Measurements from ENCODE around the gene CD8B. TPM values are rescaled to one million over a fixed set of nuclear protein-coding genes. Genes with fewer than 3 reads are reported as not detected.
A peak's percentile ranks its signal among the peaks of the same experiment; 100 is the strongest.

CD8B gene
- total RNA-seq, 1 donor from 2014 or later, result 1.1 TPM

GRCh38 chr2:86809481-86810121 is 52.1 kb downstream of the CD8B start:
- intact Hi-C loops (cut with DNase I), result no loop called here
- DNase-seq (ENCODE audit: low spot score), result no peak
- ATAC-seq, result no peak

GRCh38 chr2:86808315-86809161 is 53.1 kb downstream of the CD8B start:
- peak; percentile 90 for DNase-seq (ENCODE audit: low spot score)
- peak; percentile 97 for ATAC-seq
- intact Hi-C loops (cut with DNase I), result no loop called here

GRCh38 chr2:86807468-86808275 is 54.0 kb downstream of the CD8B start:
- intact Hi-C loops (cut with DNase I), result no loop called here
- DNase-seq (ENCODE audit: low spot score), result no peak
- peak; percentile 70 for ATAC-seq

GRCh38 chr2:86807133-86807467 is 54.6 kb downstream of the CD8B start:
- intact Hi-C loops (cut with DNase I), result no loop called here
- DNase-seq (ENCODE audit: low spot score), result no peak
- no peak for ATAC-seq

- no peak for DNase-seq (ENCODE audit: low spot score)
- intact Hi-C loops (cut with DNase I), result no loop called here
- no peak for ATAC-seq
Observed at GRCh38 chr2:86806059-86806857, 55.4 kb downstream of the CD8B start.

GRCh38 chr2:86800856-86801567 is 60.7 kb downstream of the CD8B start:
- DNase-seq (ENCODE audit: low spot score) (no peak), ATAC-seq (no peak)
- intact Hi-C loops (cut with DNase I), result no loop called here

GRCh38 chr2:86794861-86795260 is 66.8 kb downstream of the CD8B start:
- DNase-seq (ENCODE audit: low spot score) (no peak), ATAC-seq (no peak)
- intact Hi-C loops (cut with DNase I), result no loop called here

GRCh38 chr2:86793752-86794151 is 67.9 kb downstream of the CD8B start:
- ATAC-seq, result no peak
- intact Hi-C loops (cut with DNase I), result no loop called here
- DNase-seq (ENCODE audit: low spot score), result no peak

- ATAC-seq (no peak), DNase-seq (ENCODE audit: low spot score) (no peak)
- intact Hi-C loops (cut with DNase I), result no loop called here
Observed at GRCh38 chr2:86791573-86791972, 70.1 kb downstream of the CD8B start.

- intact Hi-C loops (cut with DNase I), result no loop called here
- ATAC-seq, result no peak
- DNase-seq (ENCODE audit: low spot score), result no peak
Observed at GRCh38 chr2:86790676-86791572, 70.8 kb downstream of the CD8B start, which contains the start of gene CD8A. CD8A (minus strand) TSS chr2:86790913; CDS start chr2:86790825, 88 bp downstream.

GRCh38 chr2:86790134-86790675 is 71.5 kb downstream of the CD8B start:
- no peak for ATAC-seq
- DNase-seq (ENCODE audit: low spot score), result no peak
- intact Hi-C loops (cut with DNase I), result no loop called here

GRCh38 chr2:86789687-86790133 is 72.0 kb downstream of the CD8B start:
- ATAC-seq, result no peak

GRCh38 chr2:86788881-86789686 is 72.6 kb downstream of the CD8B start:
- peak; percentile 61 for DNase-seq (ENCODE audit: low spot score)
- intact Hi-C loops (cut with DNase I), result no loop called here
- no peak for ATAC-seq

More at GRCh38 chr2:86789687-86790133, 72.0 kb downstream of the CD8B start:
- no peak for DNase-seq (ENCODE audit: low spot score)
- intact Hi-C loops (cut with DNase I), result no loop called here

GRCh38 chr2:86788165-86788564 is 73.5 kb downstream of the CD8B start:
- intact Hi-C loops (cut with DNase I), result no loop called here
- DNase-seq (ENCODE audit: low spot score) (no peak), ATAC-seq (no peak)

GRCh38 chr2:86787736-86788135 is 74.0 kb downstream of the CD8B start:
- DNase-seq (ENCODE audit: low spot score), result no peak
- no peak for ATAC-seq
- intact Hi-C loops (cut with DNase I), result no loop called here

GRCh38 chr2:86786001-86786536 is 75.6 kb downstream of the CD8B start:
- ATAC-seq, result peak; percentile 13
- intact Hi-C loops (cut with DNase I), result no loop called here

More at GRCh38 chr2:86786001-86786536, 75.6 kb downstream of the CD8B start:
- DNase-seq (ENCODE audit: low spot score), result no peak

Data from sciatic nerve (tissue), 2 donors.